Measurements from ENCODE around the gene ITPR2.
"Not testable (repeated sequence)": the region's sequence is repeated elsewhere in the genome, so short reads cannot be mapped to it uniquely, and the experiment has no call there.

ITPR2 gene

DNA sequence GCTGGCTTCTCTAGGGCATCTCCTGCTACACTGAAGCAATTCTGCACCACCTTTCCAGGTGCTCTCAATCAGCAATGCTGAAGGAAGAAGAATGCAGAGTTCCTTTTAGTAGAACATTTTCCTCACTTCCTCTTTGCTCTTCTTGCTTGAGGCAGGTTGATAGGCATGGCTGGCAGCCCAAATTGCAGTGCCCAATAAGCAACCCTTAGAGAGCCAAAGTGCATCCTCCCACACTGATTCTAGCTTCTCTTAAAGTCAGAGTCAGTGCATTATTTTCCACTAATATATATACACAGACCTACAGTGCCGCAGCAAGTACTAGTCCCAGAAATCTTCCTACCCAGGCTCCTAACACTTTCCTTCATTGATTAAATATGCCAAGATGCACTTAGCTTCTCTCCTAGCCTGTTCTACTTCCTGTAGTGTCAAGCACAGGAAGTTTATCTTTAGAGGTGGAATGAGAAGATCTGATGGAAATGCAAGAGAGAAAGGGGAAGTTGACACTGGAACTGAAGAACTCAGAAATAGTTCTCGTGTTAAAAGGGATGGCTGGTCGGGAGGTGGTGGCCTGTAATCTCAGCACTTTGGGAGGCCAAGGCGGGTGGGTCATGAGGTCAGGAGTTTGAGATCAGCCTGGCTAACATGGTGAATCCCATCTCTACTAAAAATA is 504.9 kb downstream of the ITPR2 start:
- DNase-seq, result no peak

DNA sequence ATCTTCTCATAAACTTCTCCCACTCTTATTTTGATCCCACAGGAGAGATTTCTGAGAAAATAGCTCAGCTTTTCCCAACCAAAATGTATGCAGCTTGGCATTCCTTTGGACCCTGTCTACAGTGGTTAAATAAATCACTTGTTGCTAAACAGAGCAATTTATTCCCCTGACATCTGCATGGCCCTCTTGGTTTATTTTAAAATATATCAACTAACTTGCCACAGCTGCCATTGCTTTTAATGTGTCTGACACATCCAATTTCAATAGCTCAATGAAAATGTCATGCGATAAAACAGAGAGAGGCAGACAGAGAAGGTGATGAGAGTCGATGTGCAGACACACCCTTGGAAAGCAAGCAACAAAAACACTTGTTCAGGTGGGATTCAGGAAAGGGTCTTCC is 509.3 kb downstream of the ITPR2 start:
- no peak for DNase-seq

DNA sequence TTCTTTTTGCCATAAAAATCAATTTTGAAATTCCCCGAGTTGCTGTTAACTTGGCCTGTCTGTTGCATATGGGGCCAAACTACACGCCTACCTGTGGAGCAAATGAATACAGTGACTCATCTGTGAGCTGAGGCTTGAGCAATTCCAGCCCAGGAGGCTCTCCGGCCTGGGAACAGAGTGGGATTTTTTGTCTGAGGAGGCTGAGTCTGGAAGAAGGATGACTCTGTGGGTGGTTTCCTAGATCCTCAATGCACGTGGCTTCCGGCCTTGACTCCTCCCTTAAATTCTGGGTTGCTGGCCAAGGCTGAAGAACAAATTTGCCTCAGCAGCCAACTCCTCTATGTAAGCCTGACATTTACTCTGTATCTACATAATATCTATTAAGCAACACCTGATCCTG is 513.5 kb downstream of the ITPR2 start:
- no peak for DNase-seq

DNA sequence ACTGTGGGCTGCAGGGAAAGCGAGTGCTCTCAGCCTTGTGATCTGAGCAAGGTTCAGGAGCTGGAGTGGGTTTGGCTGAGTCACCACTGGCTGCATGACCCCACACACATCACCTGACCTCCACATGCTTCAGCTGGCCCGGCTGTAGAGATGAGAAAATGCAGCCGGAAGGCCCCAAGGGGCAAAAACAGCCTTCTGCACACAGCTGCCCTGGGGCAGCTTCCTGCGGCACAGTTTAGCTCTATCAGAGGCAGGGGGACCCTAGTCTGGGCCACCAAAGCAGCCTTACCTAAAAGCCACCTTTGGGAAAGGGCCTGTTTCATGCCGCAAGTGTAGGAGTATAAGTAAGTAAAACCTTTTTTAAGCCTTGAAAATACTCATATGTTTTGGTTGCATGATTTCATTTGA is 514.3 kb downstream of the ITPR2 start:
- DNase-seq, result no peak

DNA sequence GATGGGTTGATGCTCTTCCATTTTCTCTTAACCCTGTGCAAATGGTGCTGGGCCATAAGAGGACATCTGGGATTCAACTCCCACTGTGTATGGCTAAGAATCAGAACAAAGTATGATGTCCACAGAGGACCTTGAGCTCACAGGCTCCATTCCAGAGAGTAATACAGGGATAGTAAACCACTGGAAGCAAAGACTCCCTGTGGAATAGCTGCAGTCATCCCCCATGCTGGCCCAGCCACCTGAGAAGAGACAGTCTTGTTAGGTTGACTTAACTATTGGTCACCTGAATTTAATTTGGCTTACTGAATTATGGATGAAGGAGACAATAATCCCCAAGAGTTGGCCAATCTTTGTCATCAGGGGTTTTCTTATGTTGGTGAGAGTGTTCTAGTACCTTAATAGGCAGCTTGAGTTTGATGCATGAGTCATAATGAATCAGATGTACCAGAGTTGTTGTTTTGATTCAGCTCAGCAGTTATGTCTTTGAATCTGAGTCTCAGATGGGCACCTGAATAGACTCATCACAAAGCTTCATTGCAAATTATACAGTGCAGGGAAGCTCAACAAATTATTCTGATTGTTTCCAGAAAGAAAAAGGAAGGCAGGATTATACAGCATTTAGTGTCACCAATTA is 514.9 kb downstream of the ITPR2 start:
- no peak for DNase-seq

DNA sequence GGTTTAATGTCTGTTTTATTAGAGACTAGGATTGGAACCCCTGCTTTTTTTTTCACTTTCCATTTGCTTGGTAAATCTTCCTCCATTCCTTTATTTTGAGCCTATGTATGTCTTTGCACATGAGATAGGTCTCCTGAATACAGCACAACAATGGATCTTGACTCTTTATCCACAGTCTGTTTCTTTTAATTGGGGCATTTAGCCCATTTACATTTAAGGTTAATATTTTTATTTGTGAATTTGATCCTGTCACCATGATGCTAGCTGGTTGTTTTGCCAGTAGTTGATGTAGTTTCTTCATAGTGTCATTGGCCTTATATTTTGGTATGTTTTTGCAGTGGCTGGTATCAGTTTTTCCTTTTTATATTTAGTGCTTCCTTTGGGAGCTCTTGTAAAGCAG is 518.9 kb downstream of the ITPR2 start:
- DNase-seq, result not testable (repeated sequence)

DNA sequence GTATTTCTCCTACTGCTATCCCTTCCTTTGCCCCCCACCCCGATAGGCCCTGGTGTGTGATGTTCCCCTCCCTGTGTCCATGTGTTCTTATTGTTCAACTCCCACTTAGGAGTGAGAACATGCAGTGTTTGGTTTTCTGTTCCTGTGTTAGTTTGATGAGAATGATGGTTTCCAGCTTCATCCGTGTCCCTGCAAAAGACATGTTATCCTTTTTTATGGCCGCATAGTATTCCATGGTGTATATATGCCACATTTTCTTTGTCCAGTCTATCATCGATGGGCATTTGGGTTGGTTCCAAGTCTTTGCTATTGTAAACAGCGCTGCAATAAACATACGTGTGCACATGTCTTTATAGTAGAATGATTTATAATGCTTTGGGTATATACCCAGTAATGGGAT is 522.5 kb downstream of the ITPR2 start:
- not testable (repeated sequence) for DNase-seq

DNA sequence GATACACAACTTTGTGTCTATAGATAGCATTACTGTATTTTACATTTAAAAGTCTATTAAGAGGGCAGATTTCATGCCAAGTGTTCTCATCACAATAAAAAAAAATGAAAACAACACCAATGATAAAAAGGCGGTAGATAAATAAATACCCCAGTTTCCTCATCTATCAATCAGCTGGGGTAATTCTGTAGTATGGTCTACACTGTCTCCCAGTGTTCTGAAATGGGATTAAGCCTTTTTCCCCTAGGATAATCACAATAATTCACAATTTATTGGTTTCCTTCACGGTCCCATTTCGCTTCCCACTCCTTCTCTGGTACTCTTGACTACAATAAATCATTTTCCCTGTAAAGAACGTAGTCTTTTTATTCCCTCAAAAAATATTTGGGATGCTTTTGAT is 523.4 kb downstream of the ITPR2 start:
- DNase-seq, result no peak

DNA sequence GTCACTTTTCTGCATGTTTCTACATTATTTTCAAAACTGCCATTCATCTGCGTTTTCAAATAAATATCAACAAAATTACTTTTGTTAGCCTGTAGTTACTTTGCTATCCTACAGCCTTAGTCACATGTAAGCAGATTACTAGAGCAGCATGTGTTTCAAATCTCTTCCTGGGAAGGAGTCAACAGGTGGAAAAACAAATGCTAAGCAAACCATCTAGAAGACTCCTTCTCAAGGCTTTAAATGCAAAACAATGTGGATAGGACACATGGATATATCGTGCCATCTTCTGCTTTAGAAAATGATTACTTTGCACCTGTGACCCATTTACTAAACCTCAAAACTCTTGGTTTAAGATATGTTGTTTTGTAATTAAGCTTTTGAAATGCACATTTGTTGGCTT is 528.7 kb downstream of the ITPR2 start:
- no peak for DNase-seq

DNA sequence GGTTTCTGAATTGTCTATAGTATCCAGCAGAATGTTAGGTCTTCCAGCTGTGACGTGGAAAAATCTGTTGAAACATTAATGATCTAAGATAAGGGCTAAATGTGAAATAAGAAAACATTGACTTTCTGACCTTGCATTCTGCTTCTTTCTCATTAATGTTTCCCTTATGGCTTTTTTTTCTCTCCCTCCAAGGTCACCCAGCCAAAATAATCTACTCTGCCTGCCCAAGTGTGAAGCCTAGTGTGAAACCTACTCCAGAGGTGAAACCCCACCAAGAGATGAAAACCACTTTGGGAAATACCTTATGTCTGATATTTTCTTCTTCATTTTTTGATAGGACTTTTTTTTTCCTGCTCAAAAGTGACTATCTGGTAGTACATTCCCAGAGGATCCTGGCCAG is 529.6 kb downstream of the ITPR2 start:
- DNase-seq, result no peak

DNA sequence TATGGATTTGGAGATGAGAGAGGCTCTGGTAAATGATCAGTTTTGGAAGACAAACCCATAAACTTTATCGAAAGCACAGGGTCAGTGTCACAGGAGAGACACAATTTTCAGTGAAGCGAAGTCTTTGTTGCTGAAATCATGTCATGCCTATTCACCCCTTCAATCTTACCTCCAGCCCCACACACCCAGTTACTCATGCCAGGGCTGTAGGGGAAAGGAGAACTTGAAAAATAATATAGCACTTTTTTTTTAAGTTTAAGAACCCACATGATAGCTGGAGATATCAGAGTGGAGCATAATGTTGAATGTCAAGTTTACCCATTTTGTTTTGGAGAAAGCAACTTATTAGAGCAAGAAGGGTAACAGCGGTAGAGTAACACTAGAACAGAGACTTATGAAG is 530.2 kb downstream of the ITPR2 start:
- no peak for DNase-seq

DNA sequence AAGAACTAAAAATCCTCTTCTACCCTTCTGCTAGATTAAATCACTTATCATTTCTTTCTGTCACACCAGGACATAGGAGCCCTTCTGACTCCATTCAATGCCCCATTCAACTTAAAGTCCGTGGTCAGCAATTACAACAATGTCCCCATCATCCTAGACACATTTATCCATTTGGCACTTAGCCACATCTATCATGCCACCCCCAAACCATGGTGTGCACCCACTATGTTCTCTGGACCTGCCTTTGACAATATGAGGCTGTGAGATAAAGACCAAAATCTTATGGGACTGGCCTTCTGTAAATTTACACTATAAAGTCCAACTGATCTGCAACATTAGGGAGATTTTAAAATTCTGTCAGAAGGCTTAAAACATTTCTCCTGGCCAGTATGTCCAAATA is 533.2 kb downstream of the ITPR2 start:
- no peak for DNase-seq

DNA sequence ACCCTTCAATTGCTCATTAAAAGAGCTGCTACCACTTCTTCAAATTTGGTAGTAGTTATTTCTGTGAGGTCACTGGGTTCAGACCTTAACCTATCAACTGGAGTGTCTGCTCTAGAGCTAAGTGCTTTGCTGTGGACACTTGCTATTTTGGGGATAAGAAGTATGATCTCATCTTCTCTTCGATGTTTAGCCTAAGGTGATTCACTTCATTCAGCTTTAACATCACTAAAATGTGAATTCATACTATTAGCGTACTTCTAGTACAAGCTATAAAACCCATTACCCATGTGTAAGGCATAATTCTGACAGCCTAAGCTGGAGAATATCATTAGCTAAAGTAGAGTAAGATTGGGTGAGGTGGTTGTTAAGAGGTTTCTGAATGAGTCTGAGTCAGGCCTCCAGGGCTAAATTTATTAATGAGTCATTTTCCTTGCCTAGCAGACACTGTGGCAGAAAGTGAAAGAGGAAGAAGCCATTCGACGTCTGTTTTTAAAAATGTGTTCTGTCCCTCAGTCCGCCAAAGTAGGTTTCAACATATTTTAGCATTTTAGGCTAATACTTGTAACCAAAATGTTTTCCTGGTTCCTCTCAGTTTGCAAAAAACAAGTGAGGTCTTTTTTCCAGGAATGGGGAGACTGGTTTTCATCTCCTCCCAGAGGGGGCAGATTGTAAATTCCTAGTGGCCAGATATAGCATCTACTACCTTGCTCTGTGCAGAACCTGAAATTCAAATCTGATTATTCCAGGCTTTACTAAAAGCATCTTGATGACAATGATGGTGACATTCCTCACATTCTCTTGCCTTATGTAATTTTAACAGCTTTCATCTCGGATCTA is 534.0 kb downstream of the ITPR2 start:
- DNase-seq, result no peak

DNA sequence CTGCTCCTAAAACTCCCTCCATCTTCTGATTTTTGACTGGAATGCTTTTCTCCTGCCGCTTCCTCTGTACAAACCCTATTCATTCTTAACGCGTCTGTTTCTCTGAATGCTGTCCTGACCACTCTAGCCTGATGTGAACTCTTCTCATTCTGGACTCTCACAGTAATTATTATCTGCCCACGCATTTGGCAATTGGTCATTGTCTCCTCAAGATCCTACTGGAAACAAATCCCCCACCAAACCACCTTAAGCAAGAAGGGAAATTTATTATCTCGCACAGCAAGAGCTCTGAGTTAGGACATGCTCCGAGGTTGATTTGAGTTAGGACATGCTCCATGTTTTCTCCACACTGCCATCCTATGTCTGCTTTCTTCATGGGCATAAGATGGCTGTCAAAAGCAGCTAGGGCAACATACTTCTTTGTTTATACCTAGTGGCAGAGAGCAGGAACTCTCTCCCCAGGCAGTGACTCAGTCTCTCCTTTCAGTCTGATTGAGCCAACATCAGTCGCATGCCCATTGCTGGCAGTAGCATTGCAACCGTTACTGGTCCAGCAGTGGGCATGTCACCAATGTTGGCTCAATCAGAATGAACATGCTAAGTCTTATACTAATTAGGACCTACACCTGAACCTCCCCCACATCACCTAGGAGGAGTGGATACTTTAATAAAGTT is 535.5 kb downstream of the ITPR2 start:
- no peak for DNase-seq

DNA sequence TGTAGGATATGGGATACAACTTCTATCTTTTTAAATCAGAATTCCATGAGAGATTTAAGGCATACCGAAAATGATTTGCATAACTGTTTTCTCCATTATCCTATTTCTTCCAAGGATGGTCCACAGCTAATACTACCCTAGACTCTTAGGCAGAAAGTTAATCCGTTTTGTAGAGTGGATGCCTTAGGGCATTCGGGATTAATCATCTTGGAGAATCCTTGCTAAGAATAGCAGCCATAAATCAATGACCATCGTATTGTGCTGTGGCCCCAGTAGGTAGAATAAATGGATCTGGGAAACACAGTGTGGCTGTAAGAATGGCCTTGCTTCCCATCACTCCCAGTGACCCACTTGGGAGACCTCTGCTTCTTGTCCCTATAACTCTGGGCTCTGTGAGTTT is 538.0 kb downstream of the ITPR2 start:
- DNase-seq, result no peak

DNA sequence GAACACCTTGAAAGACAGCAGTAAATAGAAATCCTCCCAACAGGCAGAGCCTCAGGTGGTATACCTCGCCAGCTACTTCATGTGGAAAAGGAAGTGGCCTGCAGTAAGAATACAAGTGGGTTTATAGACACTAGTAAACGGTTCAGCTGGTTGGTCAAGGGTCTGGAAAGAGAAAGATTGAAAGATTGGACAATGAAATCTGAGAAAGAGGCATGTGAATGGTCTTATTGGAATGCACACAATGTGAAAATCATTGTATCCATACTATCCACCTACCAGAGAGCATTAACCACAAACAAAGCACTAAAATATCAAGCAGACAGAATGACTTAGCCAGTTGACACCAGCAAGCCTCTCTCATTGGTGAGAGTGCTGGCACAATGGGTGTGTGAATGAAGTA is 539.4 kb downstream of the ITPR2 start:
- no peak for DNase-seq

DNA sequence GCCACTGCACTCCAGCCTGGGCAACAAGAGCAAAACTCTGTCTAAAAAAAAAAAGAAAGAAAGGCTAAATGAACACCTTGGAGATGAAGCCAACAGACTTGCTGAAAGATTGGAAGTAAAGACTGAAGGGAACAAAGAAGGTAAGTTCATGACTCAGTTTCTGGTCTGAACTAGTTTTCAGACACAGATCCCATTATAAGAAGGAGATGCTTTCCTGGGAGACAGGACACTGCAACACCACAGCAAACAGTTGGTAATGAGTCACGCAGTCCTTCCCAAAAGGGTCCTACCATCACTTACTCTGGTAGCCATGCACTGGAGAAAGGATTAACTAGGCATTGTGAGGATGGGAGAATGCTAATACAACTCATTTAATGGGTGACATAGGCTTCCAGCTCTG is 540.4 kb downstream of the ITPR2 start:
- no peak for DNase-seq

DNA sequence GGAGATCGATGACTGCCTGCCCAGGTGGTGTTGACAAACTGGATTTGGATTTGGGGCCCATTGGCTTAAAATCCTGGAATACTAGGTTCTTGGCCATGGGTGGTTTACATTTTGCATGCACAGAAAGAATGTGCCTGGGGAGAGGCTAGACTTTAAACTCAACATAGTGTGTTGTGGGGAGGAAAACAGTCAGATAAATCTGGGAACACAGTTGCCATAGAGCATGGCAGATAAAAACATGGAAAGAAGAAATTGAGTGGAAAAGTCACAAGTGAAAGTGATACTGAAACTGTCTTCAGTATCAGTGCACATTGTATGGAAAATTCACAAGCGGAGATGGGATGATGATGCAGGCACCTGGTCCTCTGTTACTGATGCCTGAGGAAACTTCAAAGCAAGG is 542.4 kb downstream of the ITPR2 start:
- DNase-seq, result no peak

DNA sequence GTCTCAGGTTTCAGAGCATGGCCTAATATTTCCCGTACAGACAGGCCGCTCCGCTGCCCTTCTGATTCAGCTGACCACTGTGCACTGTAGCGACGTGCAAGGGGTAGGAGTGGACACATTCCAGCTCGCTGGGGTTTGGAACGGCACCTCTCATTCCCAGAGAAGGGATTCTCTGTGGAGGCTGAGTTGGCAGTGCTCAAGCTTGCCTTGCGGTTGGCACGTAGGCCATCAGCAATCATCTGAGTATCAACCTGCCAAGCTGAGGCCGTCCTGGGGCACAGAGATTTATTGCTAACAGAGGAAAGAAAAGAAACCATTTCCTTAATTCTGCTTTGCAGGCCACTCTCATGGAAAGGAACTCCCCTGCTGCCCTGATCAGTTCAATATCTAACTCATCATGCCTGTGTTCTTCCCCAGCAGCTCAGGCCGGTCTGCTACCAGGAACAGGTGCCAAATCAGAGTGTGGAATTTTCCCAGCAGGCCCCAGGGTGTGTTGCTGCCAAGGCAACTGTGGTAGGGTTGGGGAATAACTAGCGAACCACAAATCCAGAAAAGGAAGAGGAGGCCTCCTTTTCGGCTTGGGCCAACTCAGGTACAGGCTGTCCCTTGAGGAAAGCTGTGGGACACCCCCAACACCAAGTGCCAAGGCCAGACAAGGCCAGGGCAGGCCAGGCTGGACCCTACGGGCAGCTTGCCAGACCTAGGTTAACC is 545.2 kb downstream of the ITPR2 start:
- no peak for DNase-seq
